Testis (tissue), 2 donors: ENCODE measurements around the gene IFIT2.

Experiments used
- CTCF ChIP-seq, 3 experiments: fragments of 450-650 bp in 2 of 3; fragments of 200-600 bp in 1 of 3; sonication (generic) in 1 of 3; IDR thresholded peaks; one replicate each; pipeline ENCODE4 v1.5.1; 2016 to 2019; ENCODE audit warnings: antibody characterized with exemption in 3 of 3, mild to moderate bottlenecking in 2 of 3, moderate library complexity in 1 of 3
- POLR2A ChIP-seq: fragments of 450-650 bp; IDR thresholded peaks from one replicate; pipeline ENCODE4 v1.6.1; 2017; ENCODE audit warnings: antibody characterized with exemption, mild to moderate bottlenecking, moderate library complexity

GRCh38 chr10:89283936-89284475 lies 17.8 kb upstream of the IFIT2 start:
- TF ChIP-seq CTCF (IDR thresholded peaks at IDR 0.05), result no peak
- TF ChIP-seq POLR2A, result no peak
